GM12891 (cell line): ENCODE data around the gene CENPU.

ENCODE experiments used
- PAX5 ChIP-seq: IDR thresholded peaks from 2 replicates; pipeline ENCODE4 v1.6.1; 2011; ENCODE audit warnings: low read length, moderate library complexity, mild to moderate bottlenecking; ENCODE audit not compliant: insufficient read depth, severe bottlenecking
- POLR2A ChIP-seq: IDR thresholded peaks from 2 replicates; pipeline ENCODE4 v1.6.1; 2011; ENCODE audit warnings: low read depth, low read length, control low read depth
- POLR2AphosphoS5 ChIP-seq: IDR thresholded peaks from 2 replicates; pipeline ENCODE4 v1.6.1; 2011; ENCODE audit warnings: low read depth, low read length, control low read depth
- POU2F2 ChIP-seq: IDR thresholded peaks from 2 replicates; pipeline ENCODE4 v1.6.1; 2011; ENCODE audit warnings: low read depth, mild to moderate bottlenecking, control low read depth, low read length, moderate library complexity
- SPI1 ChIP-seq: IDR thresholded peaks from 2 replicates; pipeline ENCODE4 v1.6.1; 2011; ENCODE audit warnings: low read depth, low read length, control low read depth
- TAF1 ChIP-seq: IDR thresholded peaks from 2 replicates; pipeline ENCODE4 v1.6.1; 2011; ENCODE audit warnings: low read depth, low read length, control low read depth

GRCh38 chr4:184768296-184768695, 34.4 kb upstream of the CENPU start:
- TF ChIP-seq POLR2A (no peak), TAF1 (no peak), POLR2AphosphoS5 (no peak), SPI1 (no peak), POU2F2 (no peak), PAX5 (no peak)
